Hepatic stellate cell (primary cell): ENCODE measurements around the gene CEP120.
A peak's percentile ranks its signal among the peaks of the same experiment; 100 is the strongest.
"Not testable (repeated sequence)": the region's sequence is repeated elsewhere in the genome, so short reads cannot be mapped to it uniquely, and the experiment has no call there.

Source experiments
- DNase-seq: peaks from one replicate; pipeline ENCODE4 v3.0.0; 2011; ENCODE audit warnings: low spot score

The CEP120 gene

GRCh38 chr5:123438902-123439301 lies 15.7 kb upstream of the CEP120 start:
- DNase-seq = no peak

- no peak for DNase-seq
These were observed 15.0 kb upstream of the CEP120 start for GRCh38 chr5:123438244-123438643.

GRCh38 chr5:123436201-123436600 lies 13.0 kb upstream of the CEP120 start:
- no peak for DNase-seq

GRCh38 chr5:123434796-123435195 lies 11.6 kb upstream of the CEP120 start:
- no peak for DNase-seq

- no peak for DNase-seq
These were observed 10.4 kb upstream of the CEP120 start for GRCh38 chr5:123433596-123433995.

GRCh38 chr5:123430441-123430840 lies 7.2 kb upstream of the CEP120 start:
- DNase-seq = not testable (repeated sequence)

GRCh38 chr5:123429993-123430392 lies 6.8 kb upstream of the CEP120 start:
- DNase-seq = no peak

- no peak for DNase-seq
These were observed 6.2 kb upstream of the CEP120 start for GRCh38 chr5:123429221-123429954.

GRCh38 chr5:123428521-123429220 lies 5.5 kb upstream of the CEP120 start:
- no peak for DNase-seq

- no peak for DNase-seq
These were observed 4.1 kb upstream of the CEP120 start for GRCh38 chr5:123427281-123427680.

GRCh38 chr5:123425431-123425830 lies 2.2 kb upstream of the CEP120 start:
- DNase-seq = no peak

- peak; percentile 26 for DNase-seq
These were observed 548 bp downstream of the CEP120 start for GRCh38 chr5:123422433-123423277.

- no peak for DNase-seq
These were observed 1.4 kb downstream of the CEP120 start for GRCh38 chr5:123421773-123422172.

- no peak for DNase-seq
These were observed 8.2 kb downstream of the CEP120 start for GRCh38 chr5:123414974-123415373.

GRCh38 chr5:123412206-123412605 lies 11.0 kb downstream of the CEP120 start:
- DNase-seq = no peak

- DNase-seq = not testable (repeated sequence)
These were observed 21.2 kb downstream of the CEP120 start for GRCh38 chr5:123401999-123402398.

GRCh38 chr5:123401320-123401719 lies 21.9 kb downstream of the CEP120 start:
- no peak for DNase-seq

- not testable (repeated sequence) for DNase-seq
These were observed 22.3 kb downstream of the CEP120 start for GRCh38 chr5:123400870-123401291.

- DNase-seq = no peak
These were observed 25.0 kb downstream of the CEP120 start for GRCh38 chr5:123398058-123398733.

GRCh38 chr5:123397538-123397937 lies 25.7 kb downstream of the CEP120 start:
- DNase-seq = no peak

- no peak for DNase-seq
These were observed 32.2 kb downstream of the CEP120 start for GRCh38 chr5:123391009-123391408.

GRCh38 chr5:123389794-123390193 lies 33.4 kb downstream of the CEP120 start:
- no peak for DNase-seq
